HEK293 (cell line): ENCODE measurements around the gene PLOD2.

Source experiments
- CTCF ChIP-seq: fragments of 450-650 bp; formaldehyde crosslinking; IDR thresholded peaks from 2 replicates; pipeline ENCODE4 v1.5.1; 2016; ENCODE audit warnings: missing biosample characterization, missing genetic modification characterization
- KLF16 ChIP-seq: fragments of 450-650 bp; formaldehyde crosslinking; IDR thresholded peaks from 2 replicates; pipeline ENCODE4 v1.5.1; 2017; ENCODE audit warnings: missing biosample characterization, missing genetic modification characterization
- MZF1 ChIP-seq: fragments of 450-650 bp; formaldehyde crosslinking; IDR thresholded peaks from 2 replicates; pipeline ENCODE4 v1.5.1; 2017; ENCODE audit warnings: missing biosample characterization, missing genetic modification characterization, borderline replicate concordance
- TRIM28 ChIP-seq: IDR thresholded peaks from 2 replicates; pipeline ENCODE4 v1.6.1; 2011; ENCODE audit warnings: low read length, control low read depth, borderline replicate concordance
- ZNF341 ChIP-seq: fragments of 450-650 bp; formaldehyde crosslinking; IDR thresholded peaks from 2 replicates; pipeline ENCODE4; 2016; ENCODE audit warnings: low read depth, missing biosample characterization, missing genetic modification characterization
- ZNF610 ChIP-seq: fragments of 450-650 bp; formaldehyde crosslinking; IDR thresholded peaks from 2 replicates; pipeline ENCODE4 v1.5.1; 2016; ENCODE audit warnings: missing biosample characterization, missing genetic modification characterization, borderline replicate concordance
- ZNF747 ChIP-seq: fragments of 450-650 bp; formaldehyde crosslinking; IDR thresholded peaks from 2 replicates; pipeline ENCODE4 v1.5.1; 2016; ENCODE audit warnings: missing biosample characterization, missing genetic modification characterization
- TF ChIP-seq, protein P1 (sequence below): fragments of 450-650 bp; formaldehyde crosslinking; IDR thresholded peaks from 2 replicates; pipeline ENCODE4 v1.5.1; 2016; ENCODE audit warnings: missing biosample characterization, missing genetic modification characterization

GRCh38 chr3:146184241-146185015 lies 23.4 kb upstream of the PLOD2 start:
- TF ChIP-seq CTCF (tag by site-specific recombination) (no peak), ZNF341 (tag by site-specific recombination) (no peak), MZF1 (tag by site-specific recombination) (no peak), TRIM28 (no peak), KLF16 (tag by site-specific recombination) (no peak), ZNF610 (tag by site-specific recombination) (no peak), ZNF747 (tag by site-specific recombination) (no peak)
- TF ChIP-seq, protein P1, sequence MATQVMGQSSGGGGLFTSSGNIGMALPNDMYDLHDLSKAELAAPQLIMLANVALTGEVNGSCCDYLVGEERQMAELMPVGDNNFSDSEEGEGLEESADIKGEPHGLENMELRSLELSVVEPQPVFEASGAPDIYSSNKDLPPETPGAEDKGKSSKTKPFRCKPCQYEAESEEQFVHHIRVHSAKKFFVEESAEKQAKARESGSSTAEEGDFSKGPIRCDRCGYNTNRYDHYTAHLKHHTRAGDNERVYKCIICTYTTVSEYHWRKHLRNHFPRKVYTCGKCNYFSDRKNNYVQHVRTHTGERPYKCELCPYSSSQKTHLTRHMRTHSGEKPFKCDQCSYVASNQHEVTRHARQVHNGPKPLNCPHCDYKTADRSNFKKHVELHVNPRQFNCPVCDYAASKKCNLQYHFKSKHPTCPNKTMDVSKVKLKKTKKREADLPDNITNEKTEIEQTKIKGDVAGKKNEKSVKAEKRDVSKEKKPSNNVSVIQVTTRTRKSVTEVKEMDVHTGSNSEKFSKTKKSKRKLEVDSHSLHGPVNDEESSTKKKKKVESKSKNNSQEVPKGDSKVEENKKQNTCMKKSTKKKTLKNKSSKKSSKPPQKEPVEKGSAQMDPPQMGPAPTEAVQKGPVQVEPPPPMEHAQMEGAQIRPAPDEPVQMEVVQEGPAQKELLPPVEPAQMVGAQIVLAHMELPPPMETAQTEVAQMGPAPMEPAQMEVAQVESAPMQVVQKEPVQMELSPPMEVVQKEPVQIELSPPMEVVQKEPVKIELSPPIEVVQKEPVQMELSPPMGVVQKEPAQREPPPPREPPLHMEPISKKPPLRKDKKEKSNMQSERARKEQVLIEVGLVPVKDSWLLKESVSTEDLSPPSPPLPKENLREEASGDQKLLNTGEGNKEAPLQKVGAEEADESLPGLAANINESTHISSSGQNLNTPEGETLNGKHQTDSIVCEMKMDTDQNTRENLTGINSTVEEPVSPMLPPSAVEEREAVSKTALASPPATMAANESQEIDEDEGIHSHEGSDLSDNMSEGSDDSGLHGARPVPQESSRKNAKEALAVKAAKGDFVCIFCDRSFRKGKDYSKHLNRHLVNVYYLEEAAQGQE = no peak
